ENCODE results near the gene C9orf72.
"Not testable (repeated sequence)": the region's sequence is repeated elsewhere in the genome, so short reads cannot be mapped to it uniquely, and the experiment has no call there.

C9orf72 gene

DNA sequence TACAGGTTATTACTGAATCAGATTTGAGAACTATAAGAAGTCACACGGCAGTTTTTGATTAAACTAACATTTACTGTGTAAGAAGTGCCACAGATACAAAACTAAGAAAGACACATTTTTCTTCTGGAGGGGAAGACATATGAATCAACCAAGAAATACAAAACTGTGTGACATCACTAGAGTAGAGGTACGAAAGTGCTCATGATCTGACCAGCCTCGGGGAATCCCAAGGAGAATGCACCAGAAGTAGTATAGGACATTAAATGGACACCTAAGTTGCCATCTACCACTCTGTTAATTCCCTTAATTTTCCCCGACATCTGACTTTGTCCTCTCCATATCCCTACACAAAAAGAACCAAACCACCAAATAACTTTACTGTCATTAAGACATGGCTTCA is 54.5 kb downstream of the C9orf72 start:
- DNase-seq (ENCODE audit: low read depth in 2 of 2), result no peak

DNA sequence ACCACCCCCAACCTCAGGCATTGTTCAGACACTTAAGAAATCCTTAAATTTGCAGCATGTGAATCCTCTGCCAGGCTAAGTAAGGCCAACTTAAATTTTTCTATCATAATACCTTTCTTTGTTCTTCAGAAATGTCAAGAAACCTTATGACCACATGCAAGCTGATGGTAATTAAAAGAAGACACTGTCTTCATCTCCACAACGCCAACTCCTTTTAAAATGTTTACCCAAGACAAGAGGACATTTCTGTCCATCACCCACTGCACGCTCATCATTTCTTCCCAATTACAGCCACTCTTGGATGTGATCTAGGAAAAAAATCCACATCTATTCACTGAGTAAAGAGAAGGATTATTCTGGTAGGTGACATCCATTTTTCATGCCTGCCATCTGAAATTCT is 55.3 kb downstream of the C9orf72 start:
- DNase-seq (ENCODE audit: low read depth in 2 of 2), result no peak

DNA sequence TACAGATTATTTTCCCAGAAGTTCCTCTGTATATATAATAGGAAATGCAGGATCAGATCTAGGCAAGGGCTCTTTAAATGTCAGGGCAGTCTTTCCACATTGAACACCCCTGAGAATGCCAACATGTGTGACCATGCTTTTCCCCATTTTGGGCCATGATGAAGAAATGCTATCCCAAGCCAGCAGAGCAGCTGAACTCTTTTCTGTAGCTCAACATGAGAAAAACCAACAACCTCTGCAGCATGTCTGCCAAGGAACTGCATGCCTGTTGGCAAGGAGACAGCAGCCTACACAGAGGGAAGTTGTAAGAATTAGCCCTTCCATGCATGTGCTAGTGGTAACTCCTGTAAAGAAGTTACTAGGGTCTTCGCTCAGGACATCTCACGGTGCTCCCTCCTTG is 58.7 kb downstream of the C9orf72 start:
- no peak for DNase-seq (ENCODE audit: low read depth in 2 of 2)

DNA sequence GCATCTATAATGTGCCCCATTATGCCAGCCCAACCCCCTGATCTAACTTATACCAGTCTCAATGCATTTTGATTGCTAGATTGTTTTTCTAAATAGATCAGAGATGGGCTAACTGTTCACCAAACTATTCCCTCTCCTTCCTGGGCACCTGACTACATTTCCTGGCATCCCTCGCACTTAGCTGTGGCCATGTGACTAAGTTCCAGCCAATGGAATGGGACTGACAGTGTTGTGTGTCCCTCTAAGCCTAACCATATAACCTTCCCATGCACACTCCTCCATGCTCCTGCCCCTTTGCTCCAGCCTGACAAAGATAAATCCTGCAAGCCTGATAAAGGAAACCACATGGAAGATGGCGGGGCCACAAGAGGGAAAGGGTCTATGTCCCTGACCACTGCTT is 61.5 kb downstream of the C9orf72 start:
- DNase-seq (ENCODE audit: low read depth in 2 of 2), result no peak

DNA sequence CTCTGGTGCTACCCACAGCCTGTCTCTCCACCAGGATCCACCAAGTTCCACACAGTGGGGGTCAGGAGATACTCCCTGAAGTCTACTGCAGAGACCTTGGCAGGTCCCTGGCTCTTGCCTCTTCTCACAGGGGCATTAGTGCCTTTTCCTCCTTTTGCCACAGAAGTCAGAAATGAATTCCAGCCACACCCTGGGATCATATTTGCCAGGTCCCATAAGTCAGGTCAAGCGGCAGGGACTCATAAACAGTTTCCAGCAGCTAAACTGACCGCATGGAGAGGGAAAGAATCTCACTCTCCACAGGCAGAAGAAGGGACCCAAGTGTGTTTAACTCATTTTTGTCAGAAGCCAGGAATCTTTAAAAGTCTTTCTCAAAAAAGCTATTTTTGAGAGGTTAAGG is 62.5 kb downstream of the C9orf72 start:
- DNase-seq (ENCODE audit: low read depth in 2 of 2), result no peak

DNA sequence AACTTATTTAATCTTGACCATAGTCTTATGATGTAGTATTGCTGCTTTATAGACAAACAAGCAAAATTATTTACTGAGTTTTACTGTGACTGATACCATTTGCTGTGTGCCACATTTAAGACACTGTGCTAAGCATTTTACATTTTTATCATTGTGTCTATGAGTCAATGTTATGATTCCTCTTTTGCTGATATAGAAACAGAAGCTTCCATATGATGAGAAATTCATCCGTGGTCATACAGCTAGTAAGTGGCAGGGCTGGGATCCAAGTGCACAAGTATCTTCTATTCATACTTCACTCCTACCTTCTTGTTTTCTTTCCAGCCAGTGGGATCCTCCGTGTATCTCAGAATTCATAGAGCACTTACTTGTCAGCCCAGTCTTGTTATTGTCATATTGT is 66.3 kb downstream of the C9orf72 start:
- DNase-seq (ENCODE audit: low read depth in 2 of 2), result no peak

DNA sequence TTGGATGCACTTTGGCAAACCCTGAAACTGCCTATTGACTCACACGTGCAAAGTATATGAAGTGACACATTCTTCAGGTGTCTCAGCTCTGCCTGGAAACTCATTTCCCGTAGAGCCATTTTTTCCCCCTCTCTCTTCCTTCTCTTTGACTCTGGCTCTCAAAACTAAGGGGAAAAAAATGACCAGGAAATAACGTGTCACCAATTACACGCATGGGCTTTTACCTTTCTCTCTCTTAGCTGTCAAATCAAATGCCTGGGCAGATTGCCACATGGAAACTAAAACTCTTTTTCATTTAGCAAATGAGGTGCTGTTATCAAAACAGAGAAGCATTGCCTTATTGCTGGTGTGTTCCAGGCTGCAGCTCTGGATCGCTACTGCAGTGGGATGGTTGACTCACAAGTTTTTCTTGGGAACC is 67.5 kb downstream of the C9orf72 start:
- no peak for DNase-seq (ENCODE audit: low read depth in 2 of 2)

DNA sequence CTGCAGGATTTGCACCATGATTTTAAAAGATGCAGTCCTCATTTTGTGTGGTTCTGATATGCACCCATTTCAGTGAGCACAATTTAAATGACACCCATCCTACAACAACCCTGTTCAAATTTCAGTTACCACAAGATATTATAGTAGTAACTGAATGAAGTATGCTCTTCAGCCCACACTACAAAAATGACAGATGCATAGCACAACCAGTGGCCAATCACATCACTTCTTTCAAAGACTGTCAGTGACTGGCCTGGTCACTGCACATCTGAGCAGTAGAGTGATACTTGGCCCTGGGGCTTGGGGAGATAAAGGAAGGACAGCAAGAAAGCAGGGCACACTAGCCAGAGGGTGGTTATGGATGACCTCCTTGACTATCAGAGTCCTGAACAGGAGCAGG is 69.0 kb downstream of the C9orf72 start:
- no peak for DNase-seq (ENCODE audit: low read depth in 2 of 2)

DNA sequence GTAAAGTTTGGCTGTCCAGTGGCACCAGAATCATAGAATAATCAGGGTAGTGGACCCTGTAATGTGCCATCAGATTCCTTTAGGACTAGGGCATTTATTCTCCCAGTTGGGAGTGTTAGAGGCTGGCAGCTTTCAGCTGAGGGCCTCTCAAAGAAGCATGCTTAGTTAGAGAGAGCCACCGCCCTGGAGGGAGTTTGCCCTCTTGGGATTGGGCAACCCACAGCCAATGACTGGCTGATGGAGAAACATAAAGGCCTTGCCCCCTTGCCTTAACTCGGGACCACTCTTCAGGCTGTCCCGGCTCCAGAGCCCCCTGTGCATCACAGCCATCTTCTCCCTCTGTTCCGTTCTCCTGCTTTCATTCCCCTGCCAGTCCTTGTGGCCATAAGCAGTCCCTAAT is 69.7 kb downstream of the C9orf72 start:
- DNase-seq (ENCODE audit: low read depth in 2 of 2), result no peak

DNA sequence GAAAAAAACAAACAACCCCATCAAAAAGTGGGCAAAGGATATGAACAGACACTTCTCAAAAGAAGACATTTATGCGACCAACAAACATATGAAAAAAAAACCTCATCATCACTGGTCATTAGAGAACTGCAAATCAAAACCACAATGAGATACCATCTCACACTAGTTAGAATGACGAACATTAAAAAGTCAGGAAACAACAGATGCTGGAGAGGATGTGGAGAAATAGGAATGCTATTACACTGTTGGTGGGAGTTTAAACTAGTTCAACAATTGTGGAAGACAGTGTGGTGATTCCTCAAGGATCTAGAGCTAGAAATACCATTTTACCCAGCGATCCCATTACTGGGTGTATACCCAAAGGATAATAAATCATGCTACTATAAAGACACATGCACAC is 72.4 kb downstream of the C9orf72 start:
- DNase-seq (ENCODE audit: low read depth in 2 of 2), result not testable (repeated sequence)

DNA sequence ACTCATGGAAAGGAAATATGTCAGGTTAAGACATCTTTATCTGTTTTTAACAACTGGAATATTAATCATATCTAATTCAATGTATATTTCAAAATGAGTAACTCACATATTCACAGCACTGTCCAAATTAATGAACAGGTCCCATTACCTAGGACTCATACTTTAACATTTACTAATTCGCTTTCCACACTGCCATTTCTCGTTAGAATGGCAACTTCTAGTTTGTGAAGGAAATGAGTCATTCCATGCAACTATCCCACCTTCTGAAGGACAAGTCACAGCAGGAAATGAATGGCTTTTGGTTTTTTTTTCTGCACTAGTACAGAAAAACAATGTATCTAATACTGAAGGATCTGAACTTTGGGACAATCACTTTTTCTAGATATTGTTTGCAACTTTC is 73.8 kb downstream of the C9orf72 start:
- no peak for DNase-seq (ENCODE audit: low read depth in 2 of 2)

DNA sequence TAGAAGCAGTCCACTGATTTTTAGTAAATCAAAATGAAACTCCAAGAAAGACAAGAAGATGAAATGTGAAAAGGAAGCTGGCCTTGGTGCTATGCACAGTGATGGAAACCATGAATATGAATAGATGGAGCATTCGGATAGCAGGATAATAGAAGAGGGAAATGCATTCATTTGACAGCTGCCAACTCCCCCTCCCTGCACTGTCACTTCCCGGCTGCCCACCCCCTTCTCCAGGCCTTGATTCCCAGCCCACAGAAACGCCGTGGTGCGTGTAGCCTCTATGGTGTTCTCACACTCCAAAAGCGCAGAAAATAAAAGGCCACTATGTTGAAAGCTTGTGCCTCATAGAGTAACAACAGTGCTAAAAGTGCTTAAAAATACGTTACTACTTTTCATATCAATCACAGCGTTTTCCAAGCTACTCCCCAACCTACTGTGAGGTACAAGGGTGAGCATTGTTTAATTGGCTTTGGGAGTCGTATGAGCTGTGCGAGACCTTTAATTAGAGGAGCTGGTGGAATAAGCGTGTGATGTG is 75.3 kb downstream of the C9orf72 start:
- DNase-seq (ENCODE audit: low read depth in 2 of 2), result no peak

All from stimulated activated CD4-positive, alpha-beta T cell treated with anti-CD3 and anti-CD28 coated beads, Interleukin-1b, Interleukin-23, amount 100 ng/mL, for 4 hours (primary cell).